GM18526 (cell line): ENCODE measurements around the gene MACROH2A1.

Experiments used
- POLR2A ChIP-seq: IDR thresholded peaks from 3 replicates; pipeline ENCODE4 v1.6.1; 2011; ENCODE audit not compliant: insufficient read length; ENCODE audit errors: extremely low read depth

The MACROH2A1 gene

GRCh38 chr5:135439231-135440205, 40.5 kb upstream of the MACROH2A1 start:
- no peak for TF ChIP-seq POLR2A

- TF ChIP-seq POLR2A: no peak
Observed at GRCh38 chr5:135438636-135439221, 39.7 kb upstream of the MACROH2A1 start.

- TF ChIP-seq POLR2A: no peak
Observed at GRCh38 chr5:135437796-135438560, 38.9 kb upstream of the MACROH2A1 start.

GRCh38 chr5:135437422-135437795, 38.4 kb upstream of the MACROH2A1 start:
- TF ChIP-seq POLR2A: no peak

- no peak for TF ChIP-seq POLR2A
Observed at GRCh38 chr5:135436951-135437418, 38.0 kb upstream of the MACROH2A1 start.

- TF ChIP-seq POLR2A: no peak
Observed at GRCh38 chr5:135435467-135436330, 36.7 kb upstream of the MACROH2A1 start.

GRCh38 chr5:135434591-135435466, 35.8 kb upstream of the MACROH2A1 start:
- TF ChIP-seq POLR2A: no peak

GRCh38 chr5:135433681-135434426, 34.8 kb upstream of the MACROH2A1 start:
- no peak for TF ChIP-seq POLR2A

- TF ChIP-seq POLR2A: no peak
Observed at GRCh38 chr5:135432113-135432512, 33.1 kb upstream of the MACROH2A1 start.

GRCh38 chr5:135430135-135430437, 31.1 kb upstream of the MACROH2A1 start:
- no peak for TF ChIP-seq POLR2A

- TF ChIP-seq POLR2A: no peak
Observed at GRCh38 chr5:135429301-135430134, 30.5 kb upstream of the MACROH2A1 start.

GRCh38 chr5:135428586-135428985, 29.6 kb upstream of the MACROH2A1 start:
- no peak for TF ChIP-seq POLR2A
